Measurements from ENCODE around the gene BMS1. TPM values are rescaled to one million over a fixed set of nuclear protein-coding genes. Genes with fewer than 3 reads are reported as not detected.

BMS1 gene
- total and polyA plus RNA-seq, 2 of the 13 experiments (the other 11 are each of a cell fraction or from before 2014, with no cell fraction given): 3.9 to 25.2 TPM

GRCh38 chr10:42782446-42783180, at the start of gene BMS1 (continued):
- peak; percentile 87; the same call in 1 of the 2 replicates for TF ChIP-seq SNAPC4 (CRISPR knock-in tag; IDR thresholded peaks at IDR 0.05)
- peak; percentile 64; the same call in 1 of the 2 replicates for TF ChIP-seq BCL6 (CRISPR knock-in tag; IDR thresholded peaks at IDR 0.05)
- TF ChIP-seq, protein P1, sequence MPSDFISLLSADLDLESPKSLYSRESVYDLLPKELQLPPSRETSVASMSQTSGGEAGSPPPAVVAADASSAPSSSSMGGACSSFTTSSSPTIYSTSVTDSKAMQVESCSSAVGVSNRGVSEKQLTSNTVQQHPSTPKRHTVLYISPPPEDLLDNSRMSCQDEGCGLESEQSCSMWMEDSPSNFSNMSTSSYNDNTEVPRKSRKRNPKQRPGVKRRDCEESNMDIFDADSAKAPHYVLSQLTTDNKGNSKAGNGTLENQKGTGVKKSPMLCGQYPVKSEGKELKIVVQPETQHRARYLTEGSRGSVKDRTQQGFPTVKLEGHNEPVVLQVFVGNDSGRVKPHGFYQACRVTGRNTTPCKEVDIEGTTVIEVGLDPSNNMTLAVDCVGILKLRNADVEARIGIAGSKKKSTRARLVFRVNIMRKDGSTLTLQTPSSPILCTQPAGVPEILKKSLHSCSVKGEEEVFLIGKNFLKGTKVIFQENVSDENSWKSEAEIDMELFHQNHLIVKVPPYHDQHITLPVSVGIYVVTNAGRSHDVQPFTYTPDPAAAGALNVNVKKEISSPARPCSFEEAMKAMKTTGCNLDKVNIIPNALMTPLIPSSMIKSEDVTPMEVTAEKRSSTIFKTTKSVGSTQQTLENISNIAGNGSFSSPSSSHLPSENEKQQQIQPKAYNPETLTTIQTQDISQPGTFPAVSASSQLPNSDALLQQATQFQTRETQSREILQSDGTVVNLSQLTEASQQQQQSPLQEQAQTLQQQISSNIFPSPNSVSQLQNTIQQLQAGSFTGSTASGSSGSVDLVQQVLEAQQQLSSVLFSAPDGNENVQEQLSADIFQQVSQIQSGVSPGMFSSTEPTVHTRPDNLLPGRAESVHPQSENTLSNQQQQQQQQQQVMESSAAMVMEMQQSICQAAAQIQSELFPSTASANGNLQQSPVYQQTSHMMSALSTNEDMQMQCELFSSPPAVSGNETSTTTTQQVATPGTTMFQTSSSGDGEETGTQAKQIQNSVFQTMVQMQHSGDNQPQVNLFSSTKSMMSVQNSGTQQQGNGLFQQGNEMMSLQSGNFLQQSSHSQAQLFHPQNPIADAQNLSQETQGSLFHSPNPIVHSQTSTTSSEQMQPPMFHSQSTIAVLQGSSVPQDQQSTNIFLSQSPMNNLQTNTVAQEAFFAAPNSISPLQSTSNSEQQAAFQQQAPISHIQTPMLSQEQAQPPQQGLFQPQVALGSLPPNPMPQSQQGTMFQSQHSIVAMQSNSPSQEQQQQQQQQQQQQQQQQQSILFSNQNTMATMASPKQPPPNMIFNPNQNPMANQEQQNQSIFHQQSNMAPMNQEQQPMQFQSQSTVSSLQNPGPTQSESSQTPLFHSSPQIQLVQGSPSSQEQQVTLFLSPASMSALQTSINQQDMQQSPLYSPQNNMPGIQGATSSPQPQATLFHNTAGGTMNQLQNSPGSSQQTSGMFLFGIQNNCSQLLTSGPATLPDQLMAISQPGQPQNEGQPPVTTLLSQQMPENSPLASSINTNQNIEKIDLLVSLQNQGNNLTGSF (CRISPR knock-in tag; IDR thresholded peaks at IDR 0.05): peak; percentile 98
- TF ChIP-seq HMG20B (CRISPR knock-in tag; conservative IDR thresholded peaks at IDR 0.05): 0 out of 2 replicates have a peak, but pooled peaks have one; percentile 44
- TF ChIP-seq, protein P2, sequence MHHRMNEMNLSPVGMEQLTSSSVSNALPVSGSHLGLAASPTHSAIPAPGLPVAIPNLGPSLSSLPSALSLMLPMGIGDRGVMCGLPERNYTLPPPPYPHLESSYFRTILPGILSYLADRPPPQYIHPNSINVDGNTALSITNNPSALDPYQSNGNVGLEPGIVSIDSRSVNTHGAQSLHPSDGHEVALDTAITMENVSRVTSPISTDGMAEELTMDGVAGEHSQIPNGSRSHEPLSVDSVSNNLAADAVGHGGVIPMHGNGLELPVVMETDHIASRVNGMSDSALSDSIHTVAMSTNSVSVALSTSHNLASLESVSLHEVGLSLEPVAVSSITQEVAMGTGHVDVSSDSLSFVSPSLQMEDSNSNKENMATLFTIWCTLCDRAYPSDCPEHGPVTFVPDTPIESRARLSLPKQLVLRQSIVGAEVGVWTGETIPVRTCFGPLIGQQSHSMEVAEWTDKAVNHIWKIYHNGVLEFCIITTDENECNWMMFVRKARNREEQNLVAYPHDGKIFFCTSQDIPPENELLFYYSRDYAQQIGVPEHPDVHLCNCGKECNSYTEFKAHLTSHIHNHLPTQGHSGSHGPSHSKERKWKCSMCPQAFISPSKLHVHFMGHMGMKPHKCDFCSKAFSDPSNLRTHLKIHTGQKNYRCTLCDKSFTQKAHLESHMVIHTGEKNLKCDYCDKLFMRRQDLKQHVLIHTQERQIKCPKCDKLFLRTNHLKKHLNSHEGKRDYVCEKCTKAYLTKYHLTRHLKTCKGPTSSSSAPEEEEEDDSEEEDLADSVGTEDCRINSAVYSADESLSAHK (CRISPR knock-in tag; IDR thresholded peaks at IDR 0.05; ENCODE audit: borderline replicate concordance): 0 out of 2 replicates have a peak, but pooled peaks have one; percentile 20
- TF ChIP-seq ZNF143 (CRISPR knock-in tag; IDR thresholded peaks at IDR 0.05): peak; percentile 75
- peak; percentile 93 for TF ChIP-seq HIVEP1 (CRISPR knock-in tag; IDR thresholded peaks at IDR 0.05)
- TF ChIP-seq ZSCAN20 (CRISPR knock-in tag; IDR thresholded peaks at IDR 0.05; ENCODE audit: borderline replicate concordance): peak; percentile 75; the same call in 1 of the 2 replicates
